GM12872 (cell line): ENCODE measurements around the gene KCNMA1.

Source experiments
- TF ChIP-seq, protein P1 (sequence below): IDR thresholded peaks from 3 replicates; pipeline ENCODE4 v1.5.1; 2011; ENCODE audit warnings: low read depth, mild to moderate bottlenecking, low read length, moderate library complexity; ENCODE audit not compliant: insufficient read depth

KCNMA1 gene

DNA sequence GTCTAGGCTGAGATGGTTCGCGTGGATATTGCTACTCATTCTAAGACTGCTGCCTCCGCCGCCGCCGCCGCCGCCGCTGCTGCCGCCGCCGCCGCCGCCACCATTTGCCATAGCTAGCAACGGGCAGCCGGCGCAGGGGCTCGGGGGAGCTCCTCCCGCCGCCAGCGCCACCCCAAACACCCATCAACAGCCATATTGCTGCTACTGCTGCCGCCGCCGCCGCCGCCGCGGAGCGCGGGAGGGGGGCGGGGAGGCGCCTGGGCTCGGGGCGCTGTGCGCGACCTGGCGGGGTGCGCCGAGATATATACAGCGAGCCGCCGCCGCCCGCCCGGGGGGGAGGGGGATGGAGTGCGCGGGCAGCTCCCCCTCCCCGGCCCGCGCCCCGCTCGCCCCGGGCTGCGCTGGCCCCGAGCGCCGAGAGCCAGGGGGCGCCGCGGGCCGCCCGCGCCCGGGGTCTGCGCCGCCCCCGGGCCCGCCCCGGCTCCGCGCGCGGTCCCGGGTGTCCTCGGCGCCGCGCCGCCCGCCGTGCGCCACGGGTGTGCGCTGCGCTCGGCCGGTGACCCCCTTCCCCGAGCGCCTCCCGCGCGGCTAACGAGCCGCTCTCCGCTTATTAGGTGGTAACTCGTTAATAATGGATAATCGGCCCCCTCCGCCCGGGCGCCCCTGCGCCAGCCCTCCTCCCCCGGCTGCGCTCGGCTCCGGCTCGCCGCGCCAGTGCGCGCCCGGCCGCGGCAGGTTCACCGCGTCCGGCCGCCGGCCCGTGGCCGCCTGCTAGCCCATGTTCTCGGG lies at the start of gene KCNMA1:
TSS of gene KCNMA1 (minus strand) at position 277 of the 789 bp plus-strand sequence.
- TF ChIP-seq, protein P1, sequence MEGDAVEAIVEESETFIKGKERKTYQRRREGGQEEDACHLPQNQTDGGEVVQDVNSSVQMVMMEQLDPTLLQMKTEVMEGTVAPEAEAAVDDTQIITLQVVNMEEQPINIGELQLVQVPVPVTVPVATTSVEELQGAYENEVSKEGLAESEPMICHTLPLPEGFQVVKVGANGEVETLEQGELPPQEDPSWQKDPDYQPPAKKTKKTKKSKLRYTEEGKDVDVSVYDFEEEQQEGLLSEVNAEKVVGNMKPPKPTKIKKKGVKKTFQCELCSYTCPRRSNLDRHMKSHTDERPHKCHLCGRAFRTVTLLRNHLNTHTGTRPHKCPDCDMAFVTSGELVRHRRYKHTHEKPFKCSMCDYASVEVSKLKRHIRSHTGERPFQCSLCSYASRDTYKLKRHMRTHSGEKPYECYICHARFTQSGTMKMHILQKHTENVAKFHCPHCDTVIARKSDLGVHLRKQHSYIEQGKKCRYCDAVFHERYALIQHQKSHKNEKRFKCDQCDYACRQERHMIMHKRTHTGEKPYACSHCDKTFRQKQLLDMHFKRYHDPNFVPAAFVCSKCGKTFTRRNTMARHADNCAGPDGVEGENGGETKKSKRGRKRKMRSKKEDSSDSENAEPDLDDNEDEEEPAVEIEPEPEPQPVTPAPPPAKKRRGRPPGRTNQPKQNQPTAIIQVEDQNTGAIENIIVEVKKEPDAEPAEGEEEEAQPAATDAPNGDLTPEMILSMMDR: no peak

DNA sequence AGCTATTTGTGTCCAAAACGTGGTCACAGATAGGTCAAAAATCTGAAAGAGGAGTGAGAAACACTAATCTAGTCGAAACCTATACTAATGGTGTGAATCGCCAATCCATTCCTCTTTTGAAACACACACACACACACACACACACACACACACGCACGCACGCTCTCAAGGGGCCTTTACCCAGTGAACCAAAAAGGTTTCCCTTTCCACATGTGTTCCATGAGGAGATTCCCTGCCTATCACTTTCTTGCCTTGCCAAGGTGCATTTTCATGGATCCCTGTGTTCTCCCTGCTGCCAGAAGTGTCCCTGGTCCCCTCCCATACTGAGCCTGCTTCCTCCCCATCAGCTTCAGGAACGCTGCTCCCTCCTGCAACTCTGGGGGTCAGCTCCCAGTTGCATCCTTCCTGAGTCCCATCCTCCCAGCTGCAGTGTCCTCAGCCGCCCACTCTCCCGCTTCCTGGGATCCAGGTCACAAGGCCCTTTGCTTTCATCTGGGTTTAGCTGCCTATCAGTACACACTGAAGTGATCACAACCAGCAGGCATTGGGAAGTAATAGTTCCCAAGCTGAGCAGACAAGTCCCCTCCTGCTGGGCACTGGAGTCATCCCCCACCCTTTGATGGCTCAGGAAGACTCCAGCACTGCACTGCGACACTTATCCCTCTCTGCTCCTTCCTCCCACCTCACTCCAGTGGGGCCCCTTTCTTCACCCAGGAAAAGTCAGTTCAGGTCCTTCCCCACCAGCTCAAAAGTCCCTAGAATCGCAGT lies 49.2 kb upstream of the KCNMA1 start:
- TF ChIP-seq, protein P1: no peak

DNA sequence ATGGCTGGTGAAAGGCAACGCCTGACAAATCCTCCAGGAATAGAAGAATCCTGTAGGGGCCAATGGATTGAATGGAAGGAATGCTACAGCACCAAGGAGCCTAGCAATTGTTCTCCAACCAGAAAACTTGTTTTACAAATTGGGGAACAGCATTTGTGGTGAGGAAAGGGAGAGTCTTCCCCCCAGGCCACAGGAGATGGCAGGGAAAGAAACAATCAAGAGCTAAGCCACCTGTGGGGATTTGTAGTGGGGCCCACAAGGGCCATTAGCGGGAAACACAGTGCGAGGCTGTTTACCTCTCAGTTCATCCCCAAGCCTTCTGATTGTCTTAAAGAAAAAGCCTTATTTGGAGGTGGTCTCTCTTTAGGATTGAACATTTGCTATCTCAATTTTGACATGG lies 48.5 kb upstream of the KCNMA1 start:
- TF ChIP-seq, protein P1: no peak

DNA sequence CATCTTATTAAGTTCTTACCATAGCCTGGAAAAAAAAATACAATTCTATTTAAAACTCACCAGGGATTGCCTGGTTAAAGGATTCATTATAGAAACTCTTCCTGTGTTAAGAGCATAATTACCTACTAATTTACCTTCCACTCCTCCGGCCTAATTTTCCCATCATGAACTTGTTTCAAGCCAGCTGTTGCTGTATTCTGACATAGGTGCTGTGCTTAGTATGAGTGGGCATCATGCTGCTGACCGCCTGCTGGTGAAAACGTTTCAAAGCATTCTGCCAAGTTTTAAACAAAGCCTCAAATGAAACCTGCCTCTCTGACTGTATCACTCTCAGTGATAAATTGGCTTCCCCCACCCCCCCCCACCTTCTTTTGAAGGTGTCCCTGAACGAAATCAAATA lies 47.8 kb upstream of the KCNMA1 start:
- TF ChIP-seq, protein P1: no peak

DNA sequence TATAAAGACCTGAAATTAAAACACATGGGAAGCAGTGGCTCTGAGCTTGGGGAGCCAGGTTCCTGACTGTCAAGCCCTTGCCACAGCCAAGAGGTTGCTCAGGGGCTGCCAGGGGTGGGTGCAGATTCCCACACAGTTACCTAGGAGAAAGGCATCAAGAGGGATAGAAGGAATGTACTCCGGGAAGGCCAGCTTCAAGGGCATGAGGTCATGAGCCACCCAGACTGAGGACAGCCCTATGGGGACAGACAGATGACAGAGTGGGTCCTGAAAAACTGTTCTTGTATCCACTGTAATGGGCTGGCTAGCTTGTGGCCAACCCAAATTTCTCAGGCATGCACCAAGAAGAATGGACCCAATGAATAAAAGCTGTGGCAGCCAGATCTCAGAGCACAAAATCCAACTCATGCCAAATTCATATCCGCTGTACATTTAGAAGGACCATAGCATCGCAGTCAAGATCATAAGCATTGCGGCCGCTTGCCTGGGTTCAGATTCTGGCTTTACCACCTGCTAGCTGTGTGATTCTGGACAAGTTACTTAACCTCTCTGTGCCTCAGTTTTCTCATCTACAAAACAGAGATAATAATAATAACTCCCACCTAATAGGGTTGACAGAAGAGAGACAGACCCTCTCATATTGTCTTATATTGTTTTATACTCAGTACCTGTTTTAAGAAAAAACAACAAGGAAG lies 44.9 kb upstream of the KCNMA1 start:
- TF ChIP-seq, protein P1: no peak

DNA sequence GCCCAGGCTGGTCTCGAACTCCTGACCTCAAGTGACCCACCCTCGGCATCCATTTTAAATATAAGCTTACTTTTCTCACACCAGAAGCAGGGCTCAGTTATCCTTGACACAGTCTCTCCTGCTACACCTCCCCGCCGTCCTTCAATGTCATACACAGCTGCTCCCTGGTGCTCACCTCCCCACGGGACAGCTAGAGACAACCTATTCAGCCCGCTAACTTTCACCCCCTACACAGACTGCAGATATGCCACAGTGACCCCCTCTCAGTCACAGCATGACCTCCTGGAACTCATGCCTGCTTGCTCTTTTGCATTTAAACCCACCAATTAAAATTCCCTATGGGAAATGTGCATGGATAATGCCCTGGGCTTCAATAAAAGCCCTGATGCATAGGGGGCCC lies 44.2 kb upstream of the KCNMA1 start:
- TF ChIP-seq, protein P1: no peak

DNA sequence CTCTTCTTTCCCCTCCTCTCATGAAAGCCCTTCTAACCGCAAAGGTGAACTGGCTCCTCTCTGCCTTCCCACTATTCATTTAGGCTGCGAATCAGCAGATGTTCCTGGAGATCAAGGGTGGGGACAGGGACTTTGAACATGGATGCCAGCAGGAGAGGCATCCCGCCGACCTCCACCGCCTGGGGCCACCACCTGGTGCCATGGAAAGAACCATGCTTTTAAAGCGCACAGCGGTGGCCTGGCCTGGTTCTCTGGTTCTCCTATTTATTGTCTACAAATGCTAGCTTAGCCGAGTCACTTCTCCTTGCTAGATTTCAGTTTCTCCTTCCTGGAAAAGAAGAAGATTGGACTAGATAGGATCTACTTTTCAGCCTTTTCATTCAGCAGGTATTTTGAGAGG lies 43.2 kb upstream of the KCNMA1 start:
- TF ChIP-seq, protein P1: no peak
